IPS DF 6.9 (cell line): ENCODE results near the gene FKBP3.

Experiments
- DNase-seq: peaks from one replicate; pipeline ENCODE4 v3.0.0-alpha.2; 2013; ENCODE audit warnings: low read depth, low spot score
- H3K27ac ChIP-seq: one replicate; pipeline ENCODE4 v1.5.1; 2013; ENCODE audit warnings: low read length, control low read depth
- H3K27me3 ChIP-seq: 2 replicates; pipeline ENCODE4 v1.6.1; 2013; ENCODE audit warnings: mild to moderate bottlenecking, low read length; ENCODE audit not compliant: control insufficient read depth, insufficient read depth
- H3K36me3 ChIP-seq: 2 replicates; pipeline ENCODE4 v1.6.1; 2013; ENCODE audit warnings: low read length; ENCODE audit not compliant: control insufficient read depth, insufficient read depth
- H3K4me1 ChIP-seq: 2 replicates; pipeline ENCODE4 v1.6.1; 2013; ENCODE audit warnings: low read length; ENCODE audit not compliant: control insufficient read depth, insufficient read depth
- H3K4me3 ChIP-seq: 2 replicates; pipeline ENCODE4 v1.5.1; 2013; ENCODE audit warnings: mild to moderate bottlenecking, low read length
- H3K9me3 ChIP-seq: 2 replicates; pipeline ENCODE4 v1.6.1; 2013; ENCODE audit warnings: low read length, inconsistent platforms; ENCODE audit not compliant: control insufficient read depth, insufficient read depth
- WGBS: extraction: QIAGEN DNeasy Blood & Tissue Kit; methylation state at CpG from one replicate; pipeline ENCODE4 v1.1.7; 2013; ENCODE audit warnings: mixed read lengths, missing lambda C conversion rate; ENCODE audit not compliant: insufficient read length, insufficient coverage; 5-methylcytosine and 5-hydroxymethylcytosine counted together

The FKBP3 gene

DNA sequence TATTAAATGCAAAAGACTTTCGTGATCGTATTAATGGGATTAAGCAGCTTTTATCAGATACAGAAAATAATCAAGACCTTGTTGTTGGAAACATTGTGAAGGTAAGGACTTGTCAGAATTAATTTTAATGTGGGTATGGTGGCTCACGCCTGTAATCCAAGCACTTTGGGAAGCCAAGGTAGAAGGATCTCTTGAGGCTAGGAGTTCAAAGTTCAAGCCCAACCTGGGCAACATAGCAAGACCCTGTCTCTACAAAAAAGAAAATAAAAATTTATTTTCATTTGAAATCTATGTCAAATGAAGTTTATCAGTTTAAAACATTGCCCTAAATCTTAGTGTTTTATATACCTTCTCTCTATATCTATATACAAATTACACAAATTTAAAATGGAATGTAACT, 67.6 kb downstream of the FKBP3 start:
- DNase-seq, result no peak
- no peaks in the 10 kb centered on the region for H3K9me3 ChIP-seq
- no CpG with 5 or more reads among the region's 3 CpGs for WGBS
- no peak overlapping the region for H3K27ac ChIP-seq
- no peak overlapping the region for H3K4me3 ChIP-seq
- H3K36me3 ChIP-seq, result no peaks in the 10 kb centered on the region
- H3K4me1 ChIP-seq, result no peaks in the 10 kb centered on the region
- no peaks in the 10 kb centered on the region for H3K27me3 ChIP-seq

DNA sequence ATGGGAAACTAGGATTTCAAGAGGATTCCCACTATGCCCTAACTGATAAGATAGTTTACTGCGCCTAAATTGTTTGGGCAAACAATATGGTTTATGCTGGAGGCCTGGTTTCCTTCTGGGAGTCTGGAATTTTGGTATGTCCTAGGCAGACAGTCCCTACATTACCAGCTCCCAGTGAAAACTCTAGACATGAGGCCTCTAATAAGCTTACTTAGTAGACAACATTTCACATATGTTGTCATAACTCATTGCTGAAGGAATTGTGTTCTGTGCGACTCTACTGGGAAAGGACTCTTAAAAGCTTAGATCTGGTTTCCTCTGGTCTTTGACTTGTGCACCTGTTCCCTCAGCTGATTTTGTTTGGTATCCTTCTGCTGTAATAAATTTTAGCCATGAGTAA, 68.3 kb downstream of the FKBP3 start:
- WGBS, result no CpG with 5 or more reads among the region's 2 CpGs
- H3K27me3 ChIP-seq, result no peaks in the 10 kb centered on the region
- DNase-seq, result no peak

More for the DNA sequence above, 68.3 kb downstream of the FKBP3 start:
- H3K9me3 ChIP-seq, result no peaks in the 10 kb centered on the region
- H3K4me1 ChIP-seq, result no peaks in the 10 kb centered on the region
- no peaks in the 10 kb centered on the region for H3K36me3 ChIP-seq
- no peak overlapping the region for H3K27ac ChIP-seq
- H3K4me3 ChIP-seq, result no peak overlapping the region
